ENCODE results near the gene EPG5.

The EPG5 gene

DNA sequence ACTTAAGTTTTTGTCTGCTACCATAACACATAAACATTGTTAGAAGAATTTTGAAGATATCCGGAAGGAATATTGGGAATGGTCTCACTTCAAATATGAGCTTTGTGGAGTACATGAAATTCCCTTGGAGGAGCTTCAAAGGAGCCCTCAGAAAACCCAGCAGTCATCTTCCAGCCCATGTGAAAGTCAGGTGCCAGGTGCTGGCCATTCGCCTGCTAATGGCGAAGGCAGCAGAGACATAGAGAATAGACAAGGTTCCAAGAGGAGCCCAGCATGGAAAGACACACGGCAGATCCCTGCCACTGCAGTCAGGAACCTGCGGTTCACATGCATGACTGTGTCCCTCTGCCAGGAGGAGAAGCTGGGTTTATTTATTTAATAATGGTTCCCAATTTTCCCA lies 40.0 kb upstream of the EPG5 start:
- TF ChIP-seq, protein P1, sequence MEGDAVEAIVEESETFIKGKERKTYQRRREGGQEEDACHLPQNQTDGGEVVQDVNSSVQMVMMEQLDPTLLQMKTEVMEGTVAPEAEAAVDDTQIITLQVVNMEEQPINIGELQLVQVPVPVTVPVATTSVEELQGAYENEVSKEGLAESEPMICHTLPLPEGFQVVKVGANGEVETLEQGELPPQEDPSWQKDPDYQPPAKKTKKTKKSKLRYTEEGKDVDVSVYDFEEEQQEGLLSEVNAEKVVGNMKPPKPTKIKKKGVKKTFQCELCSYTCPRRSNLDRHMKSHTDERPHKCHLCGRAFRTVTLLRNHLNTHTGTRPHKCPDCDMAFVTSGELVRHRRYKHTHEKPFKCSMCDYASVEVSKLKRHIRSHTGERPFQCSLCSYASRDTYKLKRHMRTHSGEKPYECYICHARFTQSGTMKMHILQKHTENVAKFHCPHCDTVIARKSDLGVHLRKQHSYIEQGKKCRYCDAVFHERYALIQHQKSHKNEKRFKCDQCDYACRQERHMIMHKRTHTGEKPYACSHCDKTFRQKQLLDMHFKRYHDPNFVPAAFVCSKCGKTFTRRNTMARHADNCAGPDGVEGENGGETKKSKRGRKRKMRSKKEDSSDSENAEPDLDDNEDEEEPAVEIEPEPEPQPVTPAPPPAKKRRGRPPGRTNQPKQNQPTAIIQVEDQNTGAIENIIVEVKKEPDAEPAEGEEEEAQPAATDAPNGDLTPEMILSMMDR (IDR thresholded peaks at IDR 0.05; ENCODE audit: low read depth, low read length): no peak
- no peak for DNase-seq (ENCODE audit: extremely low read depth, low read depth)

DNA sequence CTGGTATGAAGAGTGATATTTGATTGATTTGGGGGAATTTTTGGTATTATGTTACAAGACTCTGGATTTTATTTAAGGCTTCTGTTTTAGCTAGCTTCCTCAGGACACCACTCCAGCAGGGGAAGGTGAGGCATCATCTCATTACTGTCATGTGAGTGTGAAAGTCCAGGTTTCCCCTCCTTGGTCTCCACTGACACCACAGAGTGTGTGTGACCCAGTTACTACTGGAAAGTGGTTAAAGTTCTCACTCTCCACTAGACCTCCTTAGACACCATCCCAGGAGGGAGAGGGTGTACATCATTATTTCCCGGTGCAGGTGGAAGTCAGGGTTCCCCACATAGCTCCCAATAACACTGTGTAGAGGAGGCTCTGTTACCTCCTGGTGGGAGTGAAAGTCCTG lies 35.8 kb upstream of the EPG5 start:
- no peak for DNase-seq (ENCODE audit: extremely low read depth, low read depth)
- TF ChIP-seq, protein P1 (IDR thresholded peaks at IDR 0.05; ENCODE audit: low read depth, low read length): no peak

DNA sequence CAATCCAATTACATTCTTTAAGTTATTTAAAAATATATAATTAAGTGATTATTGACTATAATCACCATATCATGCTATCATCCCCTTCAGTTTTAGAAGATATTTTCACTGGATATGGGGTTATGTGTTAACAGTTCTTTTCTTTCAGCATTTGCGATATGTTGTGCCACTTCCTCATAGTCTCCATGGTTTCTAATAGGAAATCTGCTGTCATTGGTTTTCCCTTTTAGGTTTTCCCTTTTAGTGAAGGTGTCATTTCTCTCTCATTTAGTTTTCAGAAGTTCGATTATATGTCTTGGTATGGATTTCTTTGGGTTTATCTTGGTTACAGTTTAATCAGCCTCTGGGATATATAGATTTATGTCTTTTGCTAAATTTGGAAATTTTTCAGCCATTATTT lies 34.8 kb upstream of the EPG5 start:
- DNase-seq (ENCODE audit: extremely low read depth, low read depth): no peak
- TF ChIP-seq, protein P1 (IDR thresholded peaks at IDR 0.05; ENCODE audit: low read depth, low read length): no peak

DNA sequence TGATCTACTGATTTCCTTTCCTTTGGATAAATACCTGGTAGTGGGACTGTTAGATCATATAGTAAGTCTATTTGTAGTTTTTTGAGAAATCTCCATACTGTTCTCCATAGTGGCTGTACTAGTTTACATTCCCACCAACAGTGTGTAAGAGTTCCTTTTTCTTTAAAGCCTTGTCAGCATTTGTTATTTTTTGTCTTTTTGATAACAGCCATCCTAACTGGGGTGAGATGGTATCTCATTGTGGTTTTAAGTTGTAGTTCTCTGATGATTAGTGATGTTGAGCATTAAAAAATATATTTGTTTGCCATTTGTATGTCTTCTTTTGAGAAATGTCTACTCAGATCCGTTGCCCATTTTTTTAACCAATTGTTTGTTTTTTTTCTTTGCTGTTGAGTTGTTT lies 33.9 kb upstream of the EPG5 start:
- TF ChIP-seq, protein P1 (IDR thresholded peaks at IDR 0.05; ENCODE audit: low read depth, low read length): no peak

DNA sequence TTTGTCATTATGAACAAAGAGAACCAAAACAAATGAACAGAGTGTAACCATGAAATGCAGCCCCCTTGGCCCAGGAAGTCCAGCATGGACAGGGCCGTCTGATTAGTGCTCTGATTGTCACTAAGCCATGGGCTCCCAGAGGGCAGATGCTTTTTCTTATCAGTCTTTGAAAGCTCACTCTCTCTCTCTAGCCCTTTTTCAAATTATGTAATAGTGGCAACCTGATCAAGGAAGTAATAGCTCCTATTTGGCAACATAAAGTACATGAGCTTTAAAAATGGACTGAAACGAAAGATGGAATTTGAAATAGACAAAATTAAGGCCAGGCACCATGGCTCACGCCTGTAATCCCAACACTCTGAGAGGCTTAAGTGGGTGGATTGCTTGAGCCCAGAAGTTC lies 32.4 kb upstream of the EPG5 start:
- TF ChIP-seq, protein P1 (IDR thresholded peaks at IDR 0.05; ENCODE audit: low read depth, low read length): no peak

More for the DNA sequence above, 33.9 kb upstream of the EPG5 start:
- DNase-seq (ENCODE audit: extremely low read depth, low read depth): no peak

DNA sequence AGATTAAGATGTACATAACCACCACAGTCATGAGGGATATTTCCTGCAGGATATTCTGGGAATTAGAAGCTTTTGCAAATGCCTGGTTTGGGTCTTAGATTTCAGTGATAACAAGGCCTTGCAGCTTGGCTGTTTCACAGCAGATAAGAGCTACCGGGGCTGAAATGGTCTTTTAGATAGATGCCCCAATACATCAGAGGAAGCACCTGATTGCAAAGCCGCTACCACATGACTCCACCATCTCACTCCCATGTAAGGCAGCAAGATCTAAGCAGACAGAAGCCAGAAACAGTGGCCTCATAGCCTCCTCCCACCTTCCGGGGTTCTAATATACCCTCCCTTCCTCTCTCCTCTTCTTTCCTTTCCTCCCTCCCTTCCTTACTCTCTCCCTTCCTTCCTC lies 31.1 kb upstream of the EPG5 start:
- DNase-seq (ENCODE audit: extremely low read depth, low read depth): no peak
- TF ChIP-seq, protein P1 (IDR thresholded peaks at IDR 0.05; ENCODE audit: low read depth, low read length): no peak

More for the DNA sequence above, 32.4 kb upstream of the EPG5 start:
- no peak for DNase-seq (ENCODE audit: extremely low read depth, low read depth)

DNA sequence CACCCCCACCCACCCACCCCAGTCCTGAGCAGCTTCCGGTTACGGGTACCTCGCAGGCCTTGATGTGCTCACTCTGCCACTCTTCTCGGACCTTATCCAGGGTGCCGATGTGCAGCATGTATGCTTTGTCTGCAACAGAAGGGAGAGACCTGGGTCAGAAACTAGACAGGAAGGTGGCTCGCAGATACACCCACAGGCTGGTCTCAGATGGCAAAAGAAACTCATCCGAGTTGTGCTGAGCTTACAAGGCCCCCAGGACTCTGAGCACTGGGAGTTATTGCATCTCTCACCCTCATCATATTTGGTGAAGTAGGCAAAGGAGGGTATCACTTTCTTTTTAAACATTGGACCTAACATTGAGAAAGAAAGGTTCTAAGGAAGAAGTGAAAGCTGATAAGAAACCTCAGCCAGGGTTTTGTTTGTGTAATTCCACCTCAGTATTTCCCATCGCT lies 30.6 kb upstream of the EPG5 start:
- TF ChIP-seq, protein P1 (IDR thresholded peaks at IDR 0.05; ENCODE audit: low read depth, low read length): no peak
- no peak for DNase-seq (ENCODE audit: extremely low read depth, low read depth)
